Tibial nerve (tissue), 4 donors: ENCODE results near the gene CADPS.

Experiments
- EP300 ChIP-seq, 2 donors: sonication (generic); formaldehyde crosslinking; IDR thresholded peaks; one replicate each; pipeline ENCODE4 v1.6.1; 2017; ENCODE audit warnings: antibody characterized with exemption in 2 of 2, mild to moderate bottlenecking in 1 of 2
- TF ChIP-seq, protein P1 (sequence below), 5 experiments: fragments of 200-600 bp in 3 of 5; fragments of 450-650 bp in 2 of 5; sonication (generic) in 3 of 5; IDR thresholded peaks; one replicate each; pipeline ENCODE4 v1.5.1; 2016 to 2019; ENCODE audit warnings: antibody characterized with exemption in 5 of 5, mild to moderate bottlenecking in 3 of 5, moderate library complexity in 2 of 5

DNA sequence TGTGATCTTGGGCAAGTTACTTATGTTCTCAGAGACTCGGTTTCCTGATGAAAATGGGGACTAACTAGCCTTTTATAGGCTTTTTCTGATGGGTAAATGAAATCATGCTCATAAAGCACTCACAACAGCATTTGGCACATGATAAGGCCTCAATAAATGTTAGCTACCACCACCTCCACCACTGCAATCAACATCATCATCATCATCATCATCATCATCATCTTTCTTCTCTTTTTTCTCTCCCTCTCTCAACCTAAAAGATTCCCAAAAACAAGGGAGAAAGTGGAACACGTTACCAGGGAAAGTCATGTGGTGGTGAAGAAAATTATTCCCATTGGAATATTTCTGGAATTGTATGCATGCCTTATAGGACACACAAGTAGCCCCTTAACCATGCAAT lies 468.3 kb downstream of the CADPS start:
- TF ChIP-seq, protein P1, sequence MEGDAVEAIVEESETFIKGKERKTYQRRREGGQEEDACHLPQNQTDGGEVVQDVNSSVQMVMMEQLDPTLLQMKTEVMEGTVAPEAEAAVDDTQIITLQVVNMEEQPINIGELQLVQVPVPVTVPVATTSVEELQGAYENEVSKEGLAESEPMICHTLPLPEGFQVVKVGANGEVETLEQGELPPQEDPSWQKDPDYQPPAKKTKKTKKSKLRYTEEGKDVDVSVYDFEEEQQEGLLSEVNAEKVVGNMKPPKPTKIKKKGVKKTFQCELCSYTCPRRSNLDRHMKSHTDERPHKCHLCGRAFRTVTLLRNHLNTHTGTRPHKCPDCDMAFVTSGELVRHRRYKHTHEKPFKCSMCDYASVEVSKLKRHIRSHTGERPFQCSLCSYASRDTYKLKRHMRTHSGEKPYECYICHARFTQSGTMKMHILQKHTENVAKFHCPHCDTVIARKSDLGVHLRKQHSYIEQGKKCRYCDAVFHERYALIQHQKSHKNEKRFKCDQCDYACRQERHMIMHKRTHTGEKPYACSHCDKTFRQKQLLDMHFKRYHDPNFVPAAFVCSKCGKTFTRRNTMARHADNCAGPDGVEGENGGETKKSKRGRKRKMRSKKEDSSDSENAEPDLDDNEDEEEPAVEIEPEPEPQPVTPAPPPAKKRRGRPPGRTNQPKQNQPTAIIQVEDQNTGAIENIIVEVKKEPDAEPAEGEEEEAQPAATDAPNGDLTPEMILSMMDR (IDR thresholded peaks at IDR 0.05), result no peak
- TF ChIP-seq EP300 (IDR thresholded peaks at IDR 0.05), result no peak
